HG03571 (cell line): ENCODE data around the gene LRRC37A3.
"Not testable (repeated sequence)": the region's sequence is repeated elsewhere in the genome, so short reads cannot be mapped to it uniquely, and the experiment has no call there.

Experiments
- ATAC-seq: cut with Tn5 transposase; IDR thresholded peaks from one replicate; pipeline ENCODE4 v1.9.1; 2021; ENCODE audit not compliant: unreplicated experiment

The LRRC37A3 gene

DNA sequence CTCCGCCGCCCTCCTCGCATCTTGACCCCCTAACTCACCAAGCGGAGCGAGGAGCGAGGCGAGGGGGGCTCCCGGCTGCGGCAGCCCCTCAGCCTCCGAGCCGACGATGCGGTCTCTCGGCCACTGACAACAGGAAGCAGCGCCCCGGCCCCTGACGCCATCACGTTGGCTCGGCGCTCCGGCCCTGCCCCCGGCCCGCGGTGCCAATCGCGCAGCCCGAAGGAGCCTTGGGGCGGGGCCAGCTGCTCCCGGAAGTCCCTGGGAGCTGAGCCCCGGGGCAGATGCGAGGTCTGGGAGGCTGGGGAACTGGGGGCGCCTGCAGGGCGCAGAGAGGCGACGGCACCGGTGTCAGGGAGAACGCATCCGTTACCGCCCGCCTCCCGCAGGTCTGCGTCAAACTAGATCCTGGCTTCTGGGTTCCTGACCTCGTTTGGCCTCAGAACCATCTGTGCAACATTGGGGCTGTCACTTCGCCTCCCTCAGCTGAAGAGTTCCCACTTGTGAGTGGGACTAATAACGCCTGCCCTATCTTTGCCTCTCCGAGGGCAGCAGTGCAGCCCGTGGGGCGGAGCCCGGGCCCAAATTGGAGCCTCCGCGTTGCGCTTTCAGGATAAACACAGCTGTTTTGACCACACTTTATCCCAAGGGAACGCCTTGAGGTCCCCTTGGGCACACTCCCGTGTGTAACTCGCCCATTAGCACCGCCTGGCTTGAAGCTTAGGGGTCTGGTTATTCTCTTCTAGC is 82.1 kb downstream of the LRRC37A3 start:
- peak; percentile 97 for ATAC-seq

DNA sequence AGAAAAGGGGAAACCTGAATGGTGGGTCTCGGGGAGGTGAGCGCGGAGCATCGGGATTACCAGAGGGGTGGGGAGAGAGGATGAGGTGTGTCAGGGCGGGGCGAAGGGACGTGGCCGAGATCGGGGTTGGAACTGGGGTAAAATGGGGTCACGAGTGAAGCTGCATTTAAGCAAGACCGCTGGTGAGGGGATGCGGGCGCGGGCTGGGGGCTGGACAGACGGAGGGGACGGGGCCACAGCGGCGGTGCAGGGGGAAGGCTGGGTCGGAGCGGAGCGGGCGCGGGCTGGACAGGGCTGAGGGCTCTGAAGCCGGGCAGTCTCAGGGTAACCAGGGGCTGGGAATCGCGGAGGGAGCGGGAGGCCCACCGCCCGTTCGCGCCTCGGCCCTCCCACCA is 82.7 kb downstream of the LRRC37A3 start:
- ATAC-seq: peak; percentile 24

DNA sequence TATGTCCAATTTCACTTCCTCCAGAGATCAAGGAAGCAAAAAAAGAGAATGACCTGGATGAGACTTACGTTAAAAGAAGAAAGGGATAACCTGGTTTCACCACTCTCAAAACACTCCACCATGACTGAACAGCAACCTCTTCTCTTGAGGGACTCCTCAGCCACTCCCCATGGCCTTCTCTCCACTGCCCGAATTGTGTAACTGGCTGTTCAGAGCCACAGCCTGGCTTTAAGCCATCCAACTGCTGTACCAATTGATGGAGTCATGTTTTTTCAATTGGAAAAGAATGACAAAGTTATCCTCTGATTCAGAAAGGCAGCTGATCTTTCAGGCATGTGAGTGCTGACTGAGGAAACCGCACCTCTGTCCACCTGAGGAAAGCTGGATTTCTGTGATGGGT is 85.2 kb downstream of the LRRC37A3 start:
- not testable (repeated sequence) for ATAC-seq

DNA sequence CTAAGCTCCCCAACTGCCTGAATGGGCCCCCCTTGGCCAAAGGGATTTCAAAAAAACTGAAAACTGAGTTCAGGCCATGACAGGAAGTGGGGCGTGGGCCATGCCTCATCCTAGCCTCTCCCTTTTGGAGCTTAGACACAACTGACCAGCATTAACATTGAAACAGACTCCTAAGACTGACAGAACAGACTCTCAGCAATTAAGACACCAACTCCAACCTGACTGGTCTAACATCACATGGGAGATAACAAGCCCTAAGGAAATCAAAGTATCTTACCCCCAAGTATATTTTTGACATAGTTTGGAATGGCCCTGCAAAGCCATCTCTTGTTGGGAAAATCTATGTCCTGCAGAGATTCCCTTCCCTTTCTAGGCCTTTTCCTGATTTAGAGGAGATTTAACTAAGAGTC is 88.6 kb downstream of the LRRC37A3 start:
- not testable (repeated sequence) for ATAC-seq

DNA sequence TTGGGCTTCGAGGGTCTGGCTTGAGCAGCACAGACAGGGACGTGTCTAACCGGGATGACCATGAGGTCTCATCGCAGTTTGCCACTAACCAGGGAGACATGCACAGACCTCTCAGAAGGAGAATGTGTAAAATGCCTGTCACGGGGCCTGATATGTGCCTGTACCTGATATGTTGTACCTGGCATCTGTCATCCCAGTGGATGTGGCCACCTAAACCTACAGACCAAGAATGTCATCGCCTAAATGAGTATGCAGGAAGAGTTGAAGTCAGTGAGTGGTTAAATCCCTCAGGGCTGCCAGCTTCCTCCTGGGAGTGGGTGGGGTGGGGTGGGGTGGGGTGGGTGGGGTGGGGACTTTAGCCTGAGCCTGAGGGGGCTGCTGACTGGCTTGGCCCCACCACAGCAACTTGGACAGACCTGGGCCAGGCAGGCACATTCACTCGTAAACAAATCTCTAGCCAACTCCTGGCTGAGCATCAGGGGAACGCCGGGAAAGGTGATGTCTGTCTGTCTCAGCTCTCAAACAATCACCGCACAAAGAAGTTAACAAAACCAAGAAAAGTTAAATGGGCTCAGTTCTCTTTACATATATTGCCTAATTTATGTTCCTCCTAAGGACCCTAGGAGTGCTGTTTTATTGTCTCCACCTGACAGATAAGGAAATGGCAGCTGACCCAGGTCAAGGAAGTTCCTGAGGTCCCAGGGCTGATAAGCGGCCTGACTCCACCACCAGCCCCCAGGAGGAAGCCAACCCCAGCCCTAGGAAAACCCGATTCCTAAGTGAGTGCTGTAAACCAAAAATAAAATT is 89.3 kb downstream of the LRRC37A3 start:
- not testable (repeated sequence) for ATAC-seq

DNA sequence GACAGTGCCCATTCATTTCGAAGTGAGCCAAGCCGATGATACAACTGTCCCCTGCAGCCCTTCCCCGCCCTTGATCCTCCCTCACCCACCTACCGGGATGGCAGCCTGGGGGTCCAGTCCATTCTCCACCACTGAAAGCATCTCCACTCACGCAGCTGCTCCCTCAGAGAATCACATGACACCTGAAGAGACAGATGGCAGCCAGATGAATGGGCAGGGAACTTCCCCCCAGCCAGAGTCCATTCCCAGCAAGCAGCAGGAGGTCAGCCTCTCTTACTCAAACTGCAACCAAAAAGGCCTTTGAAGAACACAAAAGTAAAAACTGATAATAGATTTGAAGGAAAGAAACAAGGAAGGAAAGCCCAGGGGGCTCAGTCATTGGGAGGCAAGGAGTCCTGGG is 90.2 kb downstream of the LRRC37A3 start:
- not testable (repeated sequence) for ATAC-seq

DNA sequence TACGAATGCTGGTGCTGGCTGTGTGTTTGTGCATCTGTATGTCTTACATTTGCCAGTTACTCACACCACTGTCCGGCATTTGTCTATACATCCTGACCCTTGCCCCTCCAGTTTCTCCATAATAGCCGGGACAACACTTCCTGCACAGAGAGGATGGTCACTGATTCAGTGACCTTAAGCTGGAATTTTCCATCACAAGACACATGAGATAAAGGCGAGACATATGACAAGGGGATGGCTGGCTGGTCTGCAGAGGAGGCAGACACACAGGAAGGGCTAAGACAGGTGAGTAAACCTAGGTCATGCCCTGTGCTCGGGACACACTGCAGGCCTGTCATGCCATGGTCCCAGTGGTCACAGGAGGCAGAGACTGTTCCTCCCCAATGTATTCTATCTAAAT is 100.4 kb downstream of the LRRC37A3 start:
- ATAC-seq: not testable (repeated sequence)

DNA sequence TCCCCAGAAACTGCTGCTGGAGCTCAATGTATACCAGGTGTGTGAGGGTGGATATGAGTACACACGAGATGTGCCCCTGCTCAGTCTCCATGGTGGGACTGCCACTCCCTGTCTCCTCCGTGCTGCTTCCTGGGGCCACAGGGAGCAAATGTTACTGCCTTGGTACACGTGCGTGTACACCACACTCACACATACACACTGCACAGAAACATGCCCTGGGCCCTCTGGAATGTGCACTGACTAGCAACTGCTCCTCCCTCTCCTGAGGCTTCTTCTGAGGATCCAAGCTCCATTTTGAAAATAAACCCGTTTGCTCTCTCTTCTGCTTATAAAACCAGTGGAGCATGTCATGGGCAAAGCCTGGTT is 103.5 kb downstream of the LRRC37A3 start:
- not testable (repeated sequence) for ATAC-seq

DNA sequence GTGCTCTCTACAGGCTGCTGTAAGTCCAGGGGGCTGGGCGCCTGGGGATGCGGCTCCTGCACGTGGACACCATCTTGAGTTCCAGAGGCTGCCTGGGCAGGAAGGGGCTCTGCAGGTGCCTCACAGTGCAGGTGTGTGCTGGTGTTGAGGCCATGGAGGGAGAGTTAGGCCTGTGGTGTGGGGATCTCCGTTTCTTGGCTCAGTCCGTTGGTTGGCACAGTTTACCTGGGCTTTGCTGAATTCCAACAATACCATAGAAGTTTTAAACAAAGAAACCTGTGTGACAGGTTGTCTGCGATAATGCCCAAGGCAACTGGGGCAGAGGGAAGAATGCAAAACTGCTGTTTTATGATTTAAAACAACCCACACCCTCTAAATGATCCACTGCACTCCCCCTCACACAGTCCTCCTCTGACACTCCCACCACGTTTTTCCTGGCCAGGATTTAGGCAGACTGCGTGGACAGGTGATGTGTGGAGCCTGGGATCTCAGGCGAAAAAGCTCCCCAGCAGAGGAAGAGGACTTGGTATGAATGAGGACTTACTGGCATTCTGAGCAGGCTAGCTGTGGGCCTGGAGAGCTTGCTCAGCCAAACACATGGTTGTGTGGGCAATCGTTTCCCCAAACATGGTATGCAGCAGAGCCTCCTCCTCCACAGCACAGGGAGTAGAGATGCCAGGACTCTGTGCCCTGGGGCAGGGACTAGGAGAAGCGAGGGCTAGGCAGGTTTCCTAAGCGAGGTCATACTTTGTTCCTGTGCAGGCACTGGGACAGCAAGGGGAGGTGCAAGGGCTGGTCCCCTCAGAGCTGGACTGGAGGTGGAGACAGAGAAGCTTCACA is 104.1 kb downstream of the LRRC37A3 start:
- not testable (repeated sequence) for ATAC-seq

DNA sequence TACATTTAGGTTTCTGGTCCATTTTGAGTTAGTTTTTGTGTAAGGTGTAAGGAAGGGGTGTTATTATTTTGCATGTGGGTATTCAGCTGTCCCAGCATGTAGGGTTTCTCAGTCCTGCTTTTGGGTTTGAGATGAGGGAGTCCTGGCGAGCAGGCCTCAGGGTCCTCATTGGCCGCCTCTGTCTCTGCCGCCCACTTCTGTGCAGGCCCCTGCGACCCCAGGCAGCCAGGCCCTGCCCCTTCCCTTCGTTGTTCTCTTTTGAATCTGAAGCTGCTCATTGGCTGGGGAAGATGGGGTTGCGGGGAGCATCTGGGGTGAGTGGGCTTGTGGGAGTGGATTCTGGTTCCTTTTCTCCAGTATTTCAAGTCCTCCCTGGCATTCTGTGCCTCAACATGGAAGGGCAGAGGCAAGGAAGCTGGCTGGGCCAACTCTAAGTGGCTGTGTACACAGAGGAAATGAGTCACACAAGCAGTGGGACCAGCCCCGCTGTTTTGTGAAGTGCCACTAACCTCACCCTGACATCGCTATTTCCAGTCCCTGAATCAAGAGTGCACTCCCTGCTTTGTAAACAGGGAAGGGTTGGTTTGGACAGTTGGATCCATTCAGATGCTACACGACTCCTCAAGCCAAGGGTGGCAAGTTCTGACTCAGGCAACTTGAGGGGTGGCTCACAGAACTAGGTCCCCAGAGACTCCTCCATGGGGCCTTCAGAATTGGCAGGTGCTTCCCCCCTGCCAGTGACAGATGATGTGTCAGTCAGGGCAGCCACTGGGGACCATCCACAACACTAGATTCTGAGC is 110.9 kb downstream of the LRRC37A3 start:
- ATAC-seq: peak; percentile 87
